ENCODE data around the gene RABGAP1L. TPM values are rescaled to one million over a fixed set of nuclear protein-coding genes. Genes with fewer than 3 reads are reported as not detected.

Gene RABGAP1L
- total RNA-seq, 1 experiment from 2014 or later: 29.3 TPM

GRCh38 chr1:174747613-174748012 lies 588.3 kb downstream of the RABGAP1L start:
- no peaks in the 10 kb centered on the region for H3K9me3 ChIP-seq (ENCODE audit: control insufficient read depth in 1 of 2, insufficient read depth in 1 of 2, low read depth in 1 of 2, low read length in 2 of 2)
- DNase-seq (ENCODE audit: low read depth, low spot score) (no peak), ATAC-seq (no peak)
- no TSS peak for BruUV-seq (replicated peaks)
- H3K79me2 ChIP-seq (ENCODE audit: insufficient read depth, low read length): no peaks in the 10 kb centered on the region
- H3K4me1 ChIP-seq (ENCODE audit: control insufficient read depth in 1 of 2, insufficient read depth in 2 of 2, low read length in 2 of 2): no peaks in the 10 kb centered on the region
- no peaks in the 10 kb centered on the region for H4K20me1 ChIP-seq (ENCODE audit: insufficient read depth)
- H3K27ac ChIP-seq (ENCODE audit: low read depth, low read length): no peak overlapping the region
- no peaks in the 10 kb centered on the region for H3K9me2 ChIP-seq (ENCODE audit: insufficient read depth)
- H3K4me3 ChIP-seq (replicated peaks in 1 of 2; ENCODE audit: low read depth in 1 of 2, low read length in 2 of 2): no peak overlapping the region
- H3K27me3 ChIP-seq (ENCODE audit: insufficient read depth, low read length): no peaks in the 10 kb centered on the region
- POLR2A ChIA-PET: no interaction called here
- no peak overlapping the region for H3K9ac ChIP-seq (ENCODE audit: low read length)
- H3K36me3 ChIP-seq (ENCODE audit: control insufficient read depth in 1 of 2, insufficient read depth in 2 of 2, low read length in 2 of 2): no peaks in the 10 kb centered on the region
- no peak overlapping the region for H3K4me2 ChIP-seq (ENCODE audit: low read length)
- H2AFZ ChIP-seq (ENCODE audit: low read depth, low read length, poor library complexity, severe bottlenecking): no peak overlapping the region
- CTCF ChIA-PET: interaction anchor here (0.6 to 7.6 kb wide), 9 partner anchors 8 to 489 kb away, joined by 3 to 75 read pairs (median 4); no protein-coding TSS in a partner anchor
- peak; percentile 26; the same call in 1 of the 2 replicates for TF ChIP-seq RAD21 (IDR thresholded peaks at IDR 0.05; ENCODE audit: low read depth)
- TF ChIP-seq EZH2 (IDR thresholded peaks at IDR 0.05): no peak
- peak; percentile 25 to 49 (median 27); a peak in 4 of 6 replicates for TF ChIP-seq CTCF (IDR thresholded peaks at IDR 0.05 in 2 of 3, conservative IDR thresholded peaks at IDR 0.05 in 1 of 3; ENCODE audit: borderline replicate concordance in 1 of 3, insufficient read depth in 1 of 3, low read depth in 2 of 3, low read length in 2 of 3)
- intact Hi-C loops (cut with micrococcal nuclease): loop anchor here (10.0 kb wide), 1 partner anchor 2003 kb away; no protein-coding TSS in a partner anchor
- RAD21 ChIA-PET (ENCODE audit: low non-redundant PET in 1 of 2, low total read pairs in 2 of 2, uncharacterized antibody in 2 of 2, unreplicated experiment in 2 of 2): interaction anchor here in 1 of 2 experiments (1.0 kb wide), 1 partner anchor 485 kb away, joined by 3 read pairs; no protein-coding TSS in a partner anchor

- no peak overlapping the region for H3K27ac ChIP-seq (ENCODE audit: low read depth, low read length)
- H3K4me3 ChIP-seq (replicated peaks in 1 of 2; ENCODE audit: low read depth in 1 of 2, low read length in 2 of 2): no peak overlapping the region
- H3K9me2 ChIP-seq (ENCODE audit: insufficient read depth): no peaks in the 10 kb centered on the region
- no peaks in the 10 kb centered on the region for H3K79me2 ChIP-seq (ENCODE audit: insufficient read depth, low read length)
- ATAC-seq (no peak), DNase-seq (ENCODE audit: low read depth, low spot score) (no peak)
- POLR2A ChIA-PET: no interaction called here
- H3K9me3 ChIP-seq (ENCODE audit: control insufficient read depth in 1 of 2, insufficient read depth in 1 of 2, low read depth in 1 of 2, low read length in 2 of 2): no peaks in the 10 kb centered on the region
- no TSS peak for BruUV-seq (replicated peaks)
- H3K36me3 ChIP-seq (ENCODE audit: control insufficient read depth in 1 of 2, insufficient read depth in 2 of 2, low read length in 2 of 2): no peaks in the 10 kb centered on the region
- no peaks in the 10 kb centered on the region for H3K4me1 ChIP-seq (ENCODE audit: control insufficient read depth in 1 of 2, insufficient read depth in 2 of 2, low read length in 2 of 2)
- no peak overlapping the region for H3K9ac ChIP-seq (ENCODE audit: low read length)
- no peaks in the 10 kb centered on the region for H4K20me1 ChIP-seq (ENCODE audit: insufficient read depth)
- no peaks in the 10 kb centered on the region for H3K27me3 ChIP-seq (ENCODE audit: insufficient read depth, low read length)
- RAD21 ChIA-PET (ENCODE audit: low non-redundant PET in 1 of 2, low total read pairs in 2 of 2, uncharacterized antibody in 2 of 2, unreplicated experiment in 2 of 2): no interaction called here
- CTCF ChIA-PET: interaction anchor here (0.8 to 7.6 kb wide), 3 partner anchors 23 to 486 kb away, joined by 4 to 75 read pairs (median 11); no protein-coding TSS in a partner anchor
- H3K4me2 ChIP-seq (ENCODE audit: low read length): no peak overlapping the region
- no peak overlapping the region for H2AFZ ChIP-seq (ENCODE audit: low read depth, low read length, poor library complexity, severe bottlenecking)
- intact Hi-C loops (cut with micrococcal nuclease): loop anchor here (10.0 kb wide), 1 partner anchor 2004 kb away; no protein-coding TSS in a partner anchor
- TF ChIP-seq SIN3A (IDR thresholded peaks at IDR 0.05; ENCODE audit: low read depth): no peak
- TF ChIP-seq ZNF274 (IDR thresholded peaks at IDR 0.05; ENCODE audit: low read depth, low read length): no peak
- no peak for TF ChIP-seq RAD21 (IDR thresholded peaks at IDR 0.05; ENCODE audit: low read depth)
- no peak for TF ChIP-seq CBX3 (IDR thresholded peaks at IDR 0.05; ENCODE audit: low read depth)
- TF ChIP-seq EZH2phosphoT487 (IDR thresholded peaks at IDR 0.05; ENCODE audit: borderline replicate concordance): no peak
- TF ChIP-seq REST (IDR thresholded peaks at IDR 0.05; ENCODE audit: low read depth): no peak
- TF ChIP-seq POLR2A (IDR thresholded peaks at IDR 0.05; ENCODE audit: borderline replicate concordance, extremely low read depth, insufficient read depth, insufficient read length): no peak
- no peak for TF ChIP-seq TCF7L2 (IDR thresholded peaks at IDR 0.05; ENCODE audit: borderline replicate concordance, extremely low read depth, insufficient read depth, insufficient read length)
- no peak for TF ChIP-seq YY1 (IDR thresholded peaks at IDR 0.05; ENCODE audit: extremely low read depth, insufficient replicate concordance, low read depth, low read length)
- TF ChIP-seq MAX (IDR thresholded peaks at IDR 0.05): no peak
- no peak for TF ChIP-seq ZFX (IDR thresholded peaks at IDR 0.05)
Observed at GRCh38 chr1:174748586-174748985, 589.3 kb downstream of the RABGAP1L start.

All from HCT116 (cell line).